ENCODE data around the gene THAP4.

The THAP4 gene, protein sequence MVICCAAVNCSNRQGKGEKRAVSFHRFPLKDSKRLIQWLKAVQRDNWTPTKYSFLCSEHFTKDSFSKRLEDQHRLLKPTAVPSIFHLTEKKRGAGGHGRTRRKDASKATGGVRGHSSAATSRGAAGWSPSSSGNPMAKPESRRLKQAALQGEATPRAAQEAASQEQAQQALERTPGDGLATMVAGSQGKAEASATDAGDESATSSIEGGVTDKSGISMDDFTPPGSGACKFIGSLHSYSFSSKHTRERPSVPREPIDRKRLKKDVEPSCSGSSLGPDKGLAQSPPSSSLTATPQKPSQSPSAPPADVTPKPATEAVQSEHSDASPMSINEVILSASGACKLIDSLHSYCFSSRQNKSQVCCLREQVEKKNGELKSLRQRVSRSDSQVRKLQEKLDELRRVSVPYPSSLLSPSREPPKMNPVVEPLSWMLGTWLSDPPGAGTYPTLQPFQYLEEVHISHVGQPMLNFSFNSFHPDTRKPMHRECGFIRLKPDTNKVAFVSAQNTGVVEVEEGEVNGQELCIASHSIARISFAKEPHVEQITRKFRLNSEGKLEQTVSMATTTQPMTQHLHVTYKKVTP

DNA sequence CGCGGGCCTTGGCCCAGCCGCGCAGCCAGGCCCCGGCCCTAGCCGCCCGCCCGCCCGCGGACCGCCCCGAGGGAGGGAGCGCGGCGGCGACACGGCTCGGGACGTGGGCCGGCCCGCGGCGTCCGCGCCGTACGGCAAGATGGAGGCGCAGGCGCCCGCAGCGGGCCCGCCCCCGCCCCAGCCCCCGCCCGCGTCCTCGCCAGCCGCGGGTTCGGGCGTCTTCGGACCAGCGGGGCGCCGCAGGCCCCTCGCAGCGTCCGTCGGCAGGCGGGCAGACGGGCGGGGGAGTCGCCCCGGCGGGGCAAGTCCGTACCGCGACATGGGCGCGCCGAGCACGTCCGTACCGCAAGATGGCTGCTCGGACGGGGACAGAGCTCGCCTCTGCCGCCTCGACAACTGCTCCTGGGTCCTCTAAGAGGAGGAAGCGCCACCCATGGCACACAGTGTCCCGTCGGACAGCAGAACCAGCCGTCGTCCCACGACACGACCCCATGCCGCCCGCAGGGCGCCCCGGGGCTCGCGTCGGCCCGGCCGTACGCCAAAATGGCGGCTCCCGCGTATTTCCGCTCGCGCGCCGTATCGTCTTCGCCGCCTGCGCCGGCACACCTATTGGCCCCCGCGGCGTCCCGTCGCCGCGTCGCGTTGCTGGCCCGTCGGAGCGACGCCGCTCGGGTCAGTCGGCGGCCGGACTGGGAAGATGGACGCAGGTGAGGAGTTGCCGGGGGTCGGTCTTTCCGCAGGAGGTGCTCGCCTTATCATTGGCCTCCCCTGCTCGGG is at the start of gene THAP4, which contains the start of gene ATG4B:
Gene THAP4, minus strand, starts transcription at position 141 of the 777 bp plus-strand sequence. CDS start 141 bp downstream, outside the sequence.
Gene ATG4B, plus strand, starts transcription at position 676 of the 777 bp plus-strand sequence. Its CDS starts 22 bp downstream, at position 698.
- peak; percentile 90 for DNase-seq (ENCODE audit: low spot score)

DNA sequence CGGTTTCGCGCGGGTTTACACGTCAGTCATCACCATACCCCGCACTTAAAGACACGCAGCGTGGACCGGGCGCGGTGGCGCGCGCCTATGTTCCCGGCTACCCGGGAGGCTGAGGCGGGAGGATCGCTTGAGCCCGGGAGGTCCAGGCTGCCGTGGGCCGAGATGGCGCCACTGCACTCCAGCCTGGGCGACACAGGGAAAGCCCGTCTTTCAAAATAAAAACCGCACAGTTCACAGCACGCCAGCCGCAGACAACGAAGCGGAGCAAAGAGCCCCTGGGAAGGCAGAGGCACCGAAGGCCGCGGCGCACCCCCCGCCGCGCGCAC is 49.3 kb upstream of the THAP4 start:
- DNase-seq (ENCODE audit: low spot score) = no peak

- no peak for DNase-seq (ENCODE audit: low spot score)
These were observed 44.1 kb upstream of the THAP4 start for GRCh38 chr2:241680827-241681599.

DNA sequence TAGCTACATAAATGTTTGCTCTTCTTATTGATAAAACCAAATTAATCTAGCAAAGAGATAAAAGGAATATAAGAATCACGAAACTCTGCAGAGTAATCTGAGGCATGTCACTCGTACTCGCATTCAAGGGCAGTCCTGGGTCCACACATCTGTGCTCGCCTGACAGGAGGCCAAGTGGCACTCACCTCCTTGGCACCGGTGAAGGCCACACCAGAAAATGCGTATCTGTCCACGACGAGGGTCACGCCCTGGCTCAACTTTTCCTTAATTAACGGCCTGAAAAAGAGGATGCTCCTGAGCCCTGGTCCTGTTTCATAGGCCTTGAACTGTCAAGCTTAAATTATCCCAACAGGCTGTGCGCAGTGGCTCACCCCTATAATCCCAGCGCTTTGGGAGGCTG is 43.1 kb upstream of the THAP4 start:
- no peak for DNase-seq (ENCODE audit: low spot score)

DNA sequence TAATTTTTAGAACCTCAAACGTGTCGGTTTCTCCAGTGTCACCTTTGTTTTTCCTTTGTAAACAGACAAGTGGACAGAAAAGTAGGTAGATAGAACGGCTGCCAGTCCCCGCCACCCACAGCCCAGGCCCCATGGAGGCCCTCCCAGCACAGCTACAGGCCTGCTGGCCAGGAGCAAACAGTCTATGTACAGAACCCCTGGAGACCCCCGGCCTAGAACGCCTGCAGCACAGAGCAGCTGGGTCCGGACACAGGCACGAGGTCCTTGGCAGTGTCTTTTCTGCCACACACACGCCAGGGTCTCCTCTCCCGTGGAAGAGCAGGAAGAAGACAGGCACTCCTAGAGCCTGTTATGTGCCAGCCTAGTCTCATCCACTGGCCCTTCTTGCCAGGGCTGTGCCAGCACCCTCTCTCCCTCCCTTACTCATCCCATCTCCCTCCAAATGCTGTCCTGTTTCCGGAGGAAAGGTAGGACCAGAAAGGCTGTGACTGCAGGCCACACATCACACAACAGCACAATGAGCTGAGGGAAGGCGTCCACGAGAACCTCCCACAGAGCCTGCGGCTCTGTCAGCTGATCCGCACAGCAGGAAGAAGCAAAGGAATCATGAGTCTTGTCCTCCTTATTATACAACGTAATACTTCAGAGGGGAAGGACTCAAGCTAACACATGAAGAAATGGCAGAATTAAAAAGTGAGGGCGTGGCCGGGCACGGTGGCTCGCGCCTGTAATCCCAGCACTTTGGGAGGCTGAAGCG is 42.0 kb upstream of the THAP4 start:
- no peak for DNase-seq (ENCODE audit: low spot score)

GRCh38 chr2:241678307-241678706 is 41.3 kb upstream of the THAP4 start:
- DNase-seq (ENCODE audit: low spot score) = no peak

DNA sequence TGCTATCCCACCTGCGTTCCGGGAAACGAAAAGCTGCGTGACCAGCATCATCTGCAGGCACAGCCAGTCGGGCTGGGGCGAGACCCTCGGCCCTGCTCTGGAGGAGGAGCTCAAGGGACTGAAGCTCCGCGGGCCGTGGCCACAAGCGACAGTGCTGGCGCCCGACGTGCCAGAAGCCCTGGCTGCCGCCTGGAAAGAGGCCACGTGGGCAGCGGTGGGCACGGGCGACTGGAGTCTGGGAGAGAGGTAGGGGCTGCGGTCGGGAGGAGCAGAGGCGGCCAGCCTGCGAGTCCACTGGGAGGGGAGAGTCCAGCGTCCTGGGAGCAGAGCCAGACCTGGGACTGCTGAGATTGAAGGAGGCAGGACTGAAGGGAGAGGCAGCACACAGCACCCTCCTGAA is 40.4 kb upstream of the THAP4 start:
- DNase-seq (ENCODE audit: low spot score) = no peak

DNA sequence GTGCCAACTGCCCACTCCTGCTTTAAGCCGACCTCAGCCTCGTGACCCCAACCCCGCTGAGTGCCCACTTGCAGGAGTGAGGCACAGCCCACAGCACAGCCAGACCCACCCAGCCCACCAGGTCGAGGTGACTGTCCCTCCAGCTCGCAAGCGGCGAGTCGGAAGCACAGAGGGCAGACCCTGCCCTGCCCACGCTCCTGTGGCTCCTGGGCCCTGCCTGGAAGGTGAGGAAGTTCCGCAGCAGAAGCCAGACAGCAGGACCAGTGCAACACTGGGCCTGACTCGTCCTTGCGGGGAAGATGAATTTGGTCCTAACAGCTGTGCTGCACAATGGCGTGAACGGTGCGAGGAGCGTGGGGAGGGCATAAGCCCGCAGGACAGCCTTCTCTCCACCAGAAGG is 39.7 kb upstream of the THAP4 start:
- no peak for DNase-seq (ENCODE audit: low spot score)

- DNase-seq (ENCODE audit: low spot score) = no peak
These were observed 38.9 kb upstream of the THAP4 start for GRCh38 chr2:241675885-241676284.

GRCh38 chr2:241673797-241674725 is 37.1 kb upstream of the THAP4 start:
- no peak for DNase-seq (ENCODE audit: low spot score)

DNA sequence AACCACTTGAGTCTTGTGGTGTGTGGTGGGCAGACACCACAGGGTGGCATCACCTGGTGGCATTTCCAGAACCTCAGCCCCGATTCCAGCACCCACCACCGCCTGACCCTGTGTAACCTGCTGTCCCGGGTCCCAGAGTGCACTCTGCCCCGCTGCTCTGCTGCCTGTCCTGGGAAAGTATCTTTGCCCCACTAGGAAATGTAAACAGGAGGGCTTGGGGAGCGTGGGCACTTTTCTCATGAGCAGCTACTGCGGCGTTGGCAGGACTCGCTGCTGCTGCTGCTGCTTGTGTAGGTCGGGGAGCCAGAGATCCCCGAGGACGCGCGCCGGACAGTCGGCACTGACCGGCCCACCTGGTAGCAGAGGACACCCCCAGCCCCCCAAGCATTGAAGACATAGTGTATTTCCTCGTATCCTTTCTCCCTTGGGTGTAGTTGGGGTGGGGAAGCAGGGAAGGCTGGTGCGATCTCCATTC is 36.3 kb upstream of the THAP4 start:
- no peak for DNase-seq (ENCODE audit: low spot score)

DNA sequence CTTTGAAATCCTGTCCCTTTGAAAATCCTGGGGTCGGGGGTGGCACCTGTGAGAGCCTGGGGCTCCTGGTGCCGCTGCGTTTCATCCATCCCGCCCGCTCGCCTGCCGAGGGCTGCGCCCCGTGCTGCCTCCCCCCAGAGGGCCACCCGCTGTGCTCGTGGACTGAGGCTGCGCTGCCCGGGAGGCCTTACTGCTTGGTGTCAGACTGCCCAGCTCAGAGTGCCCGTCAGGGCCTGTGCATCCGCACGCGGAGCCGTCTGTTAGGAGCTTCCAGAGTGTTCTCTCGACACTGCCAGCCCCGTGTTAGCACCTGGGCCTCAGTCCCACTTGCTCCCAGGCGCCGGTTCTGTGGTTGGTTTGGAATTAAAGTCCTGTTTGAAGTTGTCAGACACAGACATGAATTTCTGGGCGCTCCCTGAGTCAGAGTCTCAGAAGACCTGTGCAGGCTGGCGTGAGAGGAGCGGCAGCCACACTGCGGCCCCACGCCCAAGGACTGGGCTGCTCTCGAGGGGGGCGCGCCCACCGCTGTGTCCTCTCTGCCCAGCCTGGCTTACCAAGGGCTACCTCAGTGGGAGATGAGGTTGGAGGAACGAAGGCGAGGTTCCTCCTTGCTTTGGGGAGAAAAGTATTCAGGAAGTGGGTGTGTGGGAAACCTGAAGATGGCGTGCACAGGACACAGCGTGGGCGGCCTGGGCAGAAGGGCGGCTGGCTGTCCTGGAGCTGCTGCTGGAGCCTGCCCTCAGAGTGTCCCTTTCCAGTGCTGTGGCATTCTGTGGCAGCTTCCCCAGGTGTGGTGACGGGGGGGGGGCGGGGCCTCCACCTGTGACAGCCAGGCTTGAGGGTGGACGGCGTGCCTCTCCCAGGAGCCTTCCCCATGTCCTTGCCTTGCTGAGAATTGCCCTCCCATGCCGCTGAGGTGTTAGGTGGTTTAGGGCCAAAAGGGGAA is 35.6 kb upstream of the THAP4 start:
- DNase-seq (ENCODE audit: low spot score) = no peak

DNA sequence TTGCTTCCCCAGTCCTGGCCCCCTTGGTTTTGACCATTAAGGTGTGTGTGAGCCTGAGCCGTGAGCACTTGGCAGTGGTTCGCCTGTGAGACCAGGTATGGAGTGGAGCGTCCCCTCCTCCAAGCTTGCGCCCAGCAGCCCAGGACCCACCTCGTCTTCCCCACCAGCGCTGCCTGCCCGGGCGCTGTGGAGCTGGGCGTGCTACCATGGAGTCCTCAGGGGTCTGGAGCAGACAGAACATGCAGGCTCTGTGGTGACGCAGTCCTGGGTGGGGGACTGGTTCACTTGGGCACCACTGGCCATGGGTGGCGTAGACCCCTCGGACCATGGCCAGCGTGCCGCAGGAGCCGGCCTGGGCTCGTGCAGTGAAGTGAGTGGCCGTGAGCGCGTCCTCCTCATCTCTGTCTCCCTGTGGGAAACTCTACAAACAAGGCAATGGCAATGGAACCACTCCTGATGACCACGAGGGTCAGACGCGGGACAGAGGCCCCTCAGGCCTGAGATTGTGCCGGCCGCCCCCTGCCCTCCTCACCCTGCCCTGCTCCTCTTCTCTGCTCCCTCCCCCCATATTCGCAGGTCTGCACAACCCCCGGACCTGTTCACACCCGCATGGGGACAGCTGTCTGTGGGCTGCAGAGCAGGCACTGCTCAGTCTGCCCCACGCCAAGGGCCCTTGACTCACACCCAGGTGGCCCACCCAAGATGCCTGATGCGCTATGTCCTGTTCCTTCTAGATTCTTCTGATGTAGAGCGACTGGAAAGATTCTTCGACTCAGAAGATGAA is 34.7 kb upstream of the THAP4 start:
- no peak for DNase-seq (ENCODE audit: low spot score)

DNA sequence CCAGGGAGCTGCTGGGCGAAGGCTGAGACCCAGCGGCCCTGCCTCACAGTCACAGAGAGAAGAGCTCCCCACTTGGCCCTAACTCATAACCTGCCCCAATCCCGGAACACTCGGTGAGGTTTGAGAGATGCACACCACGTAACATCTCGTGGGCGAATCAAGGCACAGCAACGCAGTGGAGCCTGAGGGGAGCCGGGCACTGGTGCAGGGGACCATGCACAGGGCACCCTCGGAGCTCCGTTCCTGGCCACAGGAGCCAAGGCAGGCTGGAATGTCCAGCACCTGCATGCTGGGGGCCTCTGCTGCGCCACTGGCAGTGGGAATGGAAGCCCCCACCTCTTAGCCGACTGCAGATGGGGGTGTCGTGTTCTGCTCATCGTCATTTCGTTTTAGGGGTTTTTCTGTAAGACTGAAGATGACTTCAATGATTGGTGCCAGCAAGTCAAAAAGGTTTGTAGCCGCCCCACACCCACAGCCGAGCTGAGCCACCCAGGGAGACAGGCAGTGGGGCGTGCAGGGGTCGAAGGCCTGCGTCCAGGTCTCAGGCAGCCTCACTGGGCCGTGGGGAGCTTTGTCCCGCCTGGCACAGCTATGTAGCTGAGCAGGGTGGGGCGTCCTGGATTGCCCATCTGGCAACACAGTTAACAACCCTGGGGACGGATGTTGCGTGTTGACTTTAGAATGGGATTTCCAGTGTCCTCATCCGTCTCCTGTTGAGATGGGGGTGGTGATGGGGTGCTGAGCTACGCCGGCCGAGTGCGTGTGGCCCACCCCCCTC is 33.6 kb upstream of the THAP4 start:
- DNase-seq (ENCODE audit: low spot score) = no peak

DNA sequence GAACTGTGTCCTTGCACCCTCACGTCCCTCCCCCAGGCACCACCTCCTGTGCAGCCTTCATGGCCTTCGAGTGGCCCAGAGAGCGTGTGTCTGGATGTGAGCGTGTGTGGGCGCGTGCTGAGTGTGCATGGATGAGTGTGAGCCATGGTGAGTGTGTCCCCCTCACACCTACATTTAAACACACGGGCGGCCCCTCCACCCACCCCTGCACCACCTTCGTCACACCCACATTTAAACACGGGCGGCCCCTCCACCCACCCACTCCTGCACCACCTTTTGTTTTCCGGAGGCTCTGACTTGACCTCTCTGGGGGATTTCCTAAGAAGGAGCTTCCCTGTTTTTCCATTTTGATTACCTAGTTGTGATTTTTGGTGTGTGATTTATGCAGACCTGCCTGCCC is 31.9 kb upstream of the THAP4 start:
- DNase-seq (ENCODE audit: low spot score) = no peak

DNA sequence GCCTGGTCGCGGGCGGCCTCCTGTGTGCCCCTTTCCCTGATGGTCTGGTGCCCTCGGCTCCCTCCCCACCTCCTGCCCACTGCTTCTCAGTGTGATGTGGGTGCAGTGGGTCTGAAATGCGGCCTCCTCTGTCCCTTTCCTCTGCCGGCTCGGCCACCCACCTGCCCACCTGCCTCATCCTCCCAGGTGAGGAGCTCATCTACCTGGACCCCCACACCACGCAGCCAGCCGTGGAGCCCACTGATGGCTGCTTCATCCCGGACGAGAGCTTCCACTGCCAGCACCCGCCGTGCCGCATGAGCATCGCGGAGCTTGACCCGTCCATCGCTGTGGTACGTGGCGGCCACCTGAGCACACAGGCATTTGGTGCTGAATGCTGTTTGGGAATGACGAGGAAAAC is 31.4 kb upstream of the THAP4 start:
- no peak for DNase-seq (ENCODE audit: low spot score)

GRCh38 chr2:241666627-241667400 is 29.9 kb upstream of the THAP4 start:
- DNase-seq (ENCODE audit: low spot score) = no peak
